Measurements from ENCODE around the gene SLC25A34.

SLC25A34 gene

GRCh38 chr1:15733726-15734226 lies 2.3 kb upstream of the SLC25A34 start:
- DNase-seq: no peak

GRCh38 chr1:15734296-15734695 lies 1.8 kb upstream of the SLC25A34 start:
- DNase-seq: no peak

- DNase-seq: no peak
Observed at GRCh38 chr1:15734901-15735300, 1.2 kb upstream of the SLC25A34 start.

GRCh38 chr1:15735304-15736037 lies 587 bp upstream of the SLC25A34 start:
- no peak for DNase-seq

GRCh38 chr1:15736892-15737261 lies 819 bp downstream of the SLC25A34 start:
- no peak for DNase-seq

GRCh38 chr1:15737324-15738319 lies 1.6 kb downstream of the SLC25A34 start:
- DNase-seq: no peak

- DNase-seq: no peak
Observed at GRCh38 chr1:15738416-15739113, 2.5 kb downstream of the SLC25A34 start.

- no peak for DNase-seq
Observed at GRCh38 chr1:15739259-15739658, 3.2 kb downstream of the SLC25A34 start.

- no peak for DNase-seq
Observed at GRCh38 chr1:15739745-15740144, 3.7 kb downstream of the SLC25A34 start.

- DNase-seq: peak; percentile 64 to 68
Observed at GRCh38 chr1:15740924-15741850, 5.1 kb downstream of the SLC25A34 start.

GRCh38 chr1:15742339-15742801 lies 6.3 kb downstream of the SLC25A34 start, which contains the start of gene TMEM82:
Gene TMEM82 (plus strand): TSS chr1:15742499. CDS start chr1:15742560, 61 bp downstream.
- DNase-seq: no peak

- no peak for DNase-seq
Observed at GRCh38 chr1:15744122-15744679, 8.1 kb downstream of the SLC25A34 start.

- no peak for DNase-seq
Observed at GRCh38 chr1:15747378-15747777, 11.3 kb downstream of the SLC25A34 start.

GRCh38 chr1:15748264-15748663 lies 12.2 kb downstream of the SLC25A34 start:
- no peak for DNase-seq

GRCh38 chr1:15748690-15749398 lies 12.8 kb downstream of the SLC25A34 start:
- no peak for DNase-seq

- DNase-seq: no peak
Observed at GRCh38 chr1:15749399-15750291, 13.6 kb downstream of the SLC25A34 start.

GRCh38 chr1:15750924-15751323 lies 14.9 kb downstream of the SLC25A34 start:
- DNase-seq: no peak

- DNase-seq: no peak
Observed at GRCh38 chr1:15751717-15752116, 15.7 kb downstream of the SLC25A34 start.

- no peak for DNase-seq
Observed at GRCh38 chr1:15753776-15754175, 17.7 kb downstream of the SLC25A34 start.
